Adrenal gland (tissue), 12 donors: ENCODE results near the gene ZDHHC7. TPM values are rescaled to one million over a fixed set of nuclear protein-coding genes. Genes with fewer than 3 reads are reported as not detected.

Source experiments
- DNase-seq, 7 donors: peaks; one replicate each; pipeline ENCODE4 v3.0.0-alpha.2; 2019 to 2020
- H3K27ac ChIP-seq, 5 donors: fragments of 200-600 bp; sonication (generic) in 4 of 5; 1 replicate in 3 of 5; 2 replicates in 2 of 5; pipeline versions ENCODE4 v1.5.1 to v1.8.0; 2016 to 2020; ENCODE audit warnings: mild to moderate bottlenecking in 1 of 5
- H3K27me3 ChIP-seq: fragments of 200-600 bp; 2 replicates; pipeline ENCODE4 v1.8.0; 2021
- H3K36me3 ChIP-seq, 2 donors: fragments of 200-600 bp; replicated peaks in 1 of 2; 1 replicate in 1 of 2; 2 replicates in 1 of 2; pipeline versions ENCODE4 v1.5.1 to v1.8.0; 2018 to 2022
- H3K4me1 ChIP-seq, 2 donors: fragments of 200-600 bp; replicated peaks in 1 of 2; 1 replicate in 1 of 2; 2 replicates in 1 of 2; pipeline versions ENCODE4 v1.5.1 to v1.8.0; 2018 to 2021
- H3K4me3 ChIP-seq, 4 donors: fragments of 200-600 bp; sonication (generic) in 3 of 4; one replicate each; pipeline ENCODE4 v1.5.1; 2016 to 2018
- H3K9me3 ChIP-seq, 3 donors: fragments of 200-600 bp; sonication (generic) in 1 of 3; replicated peaks in 1 of 3; 1 replicate in 2 of 3; 2 replicates in 1 of 3; pipeline versions ENCODE4 v1.5.1 to v1.8.0; 2016 to 2021
- CTCF ChIP-seq, 6 experiments: fragments of 450-650 bp in 4 of 6; fragments of 200-600 bp in 2 of 6; sonication (generic) in 1 of 6; IDR thresholded peaks; 1 replicate in 5 of 6; 2 replicates in 1 of 6; pipeline versions ENCODE4 v1.5.1 to v1.8.0; 2016 to 2021; ENCODE audit warnings: antibody characterized with exemption in 6 of 6, mild to moderate bottlenecking in 2 of 6, moderate library complexity in 1 of 6
- POLR2A ChIP-seq, 2 donors: fragments of 450-650 bp; IDR thresholded peaks; one replicate each; pipeline ENCODE4 v1.6.1; 2017; ENCODE audit warnings: antibody characterized with exemption in 2 of 2, mild to moderate bottlenecking in 2 of 2, moderate library complexity in 1 of 2
- WGBS, 4 donors: extraction: QIAGEN DNeasy Blood & Tissue Kit in 2 of 4; methylation state at CpG; one replicate each; pipeline versions ENCODE4 v1.1.5 to v1.1.7; 2013 to 2017; 5-methylcytosine and 5-hydroxymethylcytosine counted together
- intact Hi-C, 2 donors: fragments of 100-400 bp; cut with DNase I; formaldehyde crosslinking; loops; one replicate each; pipeline versions ENCODE4 v1.14.1 to v1.15.0; 2022 to 2023
- polyA plus RNA-seq, 3 donors: library from polyadenylated mRNA; stranded (reverse); fragments of 200-250 nt in 2 of 3; fragments of 350-450 nt in 1 of 3; fragmentation: Illumina TruSeq in 1 of 3; extraction: RNeasy Lipid Tissue Mini Kit (QIAGEN cat#74804) in 1 of 3; gene quantifications; one replicate each; pipeline ENCODE4 v1.2.3, GENCODE V29; 2013 to 2014
- total RNA-seq, 9 donors: library from RNA; depleted of rRNA in 4 of 9; stranded (reverse); fragments of >200 nt in 4 of 9; fragments of 120-200 nt in 1 of 9; fragmentation: NEBNext Ultra II Directional in 1 of 9; extraction: Animal tissue kit (Norgen Biotek cat#: 25700) in 1 of 9; gene quantifications; one replicate each; pipeline versions ENCODE4 v1.1.0 to v1.2.4, GENCODE V29; 2013 to 2023
- donor health status: healthy with polysubstance abuse.
- donor health status: Bipolar disorder and iron deficiency.
- donor health status: DM: yes; HTN: yes; CAD: no.
- donor health status: DM: no; HTN: no; CAD: no.
- donor health status: DM: no; HTN: no; CAD: no.
- donor health status: DM: yes; HTN: yes; CAD: no.

The ZDHHC7 gene
- total and polyA plus RNA-seq, 12 donors, result 22.5 to 74.6 (median 41.0) TPM

GRCh38 chr16:84973776-84974523, 37.4 kb downstream of the ZDHHC7 start:
- TF ChIP-seq CTCF (IDR thresholded peaks at IDR 0.05) (no peak), POLR2A (IDR thresholded peaks at IDR 0.05) (no peak)
- Histone ChIP-seq H3K4me1 (peaks cover 0 to 16% of the 10 kb centered on the region in 2 donors), H3K9me3 (no peaks in the 10 kb centered on the region), H3K36me3 (peaks cover 0 to 48% of the 10 kb centered on the region in 2 donors), H3K27me3 (no peaks in the 10 kb centered on the region), H3K27ac (no peak overlapping the region), H3K4me3 (no peak overlapping the region)
- intact Hi-C loops, result loop anchor here in 1 of 2 donors (5.0 kb wide), 1 partner anchor 217 kb away; no protein-coding TSS in a partner anchor
- no peak for DNase-seq
- 90 to 93% (median 92%) methylated on average over 22 to 23 of the region's 23 CpGs for WGBS, 4 donors

- no peak overlapping the region for H3K4me3 ChIP-seq
- peak in 1 of 7 donors; percentile 31 for DNase-seq
- no peaks in the 10 kb centered on the region for H3K27me3 ChIP-seq
- peaks cover 0 to 16% of the 10 kb centered on the region in 2 donors for H3K4me1 ChIP-seq
- no peaks in the 10 kb centered on the region for H3K9me3 ChIP-seq
- H3K27ac ChIP-seq, result peak overlapping the region in 4 of 5 donors; percentile 8 to 62 (median 36)
- WGBS, 4 donors, result 88 to 93% (median 92%) methylated on average over 15 of the region's 15 CpGs
- peaks cover 0 to 45% of the 10 kb centered on the region in 2 donors for H3K36me3 ChIP-seq
- TF ChIP-seq POLR2A (IDR thresholded peaks at IDR 0.05) (no peak), CTCF (IDR thresholded peaks at IDR 0.05) (no peak)
- intact Hi-C loops, result loop anchor here in 1 of 2 donors (5.0 kb wide), 1 partner anchor 216 kb away; no protein-coding TSS in a partner anchor
Observed at GRCh38 chr16:84973236-84973635, 38.1 kb downstream of the ZDHHC7 start.

GRCh38 chr16:84970447-84971127, 40.7 kb downstream of the ZDHHC7 start:
- TF ChIP-seq POLR2A (IDR thresholded peaks at IDR 0.05) (no peak), CTCF (IDR thresholded peaks at IDR 0.05) (peak; percentile 94 to 98 (median 97))
- Histone ChIP-seq H3K4me1 (peaks cover 0 to 10% of the 10 kb centered on the region in 2 donors), H3K36me3 (peaks cover 0 to 19% of the 10 kb centered on the region in 2 donors), H3K27me3 (no peaks in the 10 kb centered on the region), H3K27ac (no peak overlapping the region), H3K4me3 (no peak overlapping the region), H3K9me3 (no peaks in the 10 kb centered on the region)
- 15 to 30% (median 18%) methylated on average over 11 to 18 of the region's 18 CpGs for WGBS, 4 donors
- peak; percentile 68 to 91 (median 80) for DNase-seq
- intact Hi-C loops, result loop anchor here (2.0 to 5.0 kb wide), 2 partner anchors 46 to 213 kb away; no protein-coding TSS in a partner anchor

GRCh38 chr16:84967828-84968227, 43.5 kb downstream of the ZDHHC7 start:
- intact Hi-C loops, result loop anchor here (5.0 kb wide), 2 partner anchors 46 to 211 kb away; no protein-coding TSS in a partner anchor
- Histone ChIP-seq H3K9me3 (no peaks in the 10 kb centered on the region), H3K27me3 (no peaks in the 10 kb centered on the region), H3K4me1 (peaks cover 0 to 8% of the 10 kb centered on the region in 2 donors), H3K27ac (no peak overlapping the region), H3K36me3 (no peaks in the 10 kb centered on the region), H3K4me3 (no peak overlapping the region)
- 84 to 90% (median 86%) methylated on average over 16 of the region's 16 CpGs for WGBS, 4 donors
- no peak for DNase-seq
- TF ChIP-seq CTCF (IDR thresholded peaks at IDR 0.05) (no peak), POLR2A (IDR thresholded peaks at IDR 0.05) (no peak)
